A673 (cell line): Measurements from ENCODE around the gene ATG9B.

Experiments
- CTCF ChIP-seq: fragments of 300-800, 200-600 bp; sonication (generic); conservative IDR thresholded peaks from 2 replicates; pipeline ENCODE4 v1.5.1; 2017; ENCODE audit warnings: low read depth, mild to moderate bottlenecking, antibody characterized with exemption, low read length, moderate library complexity, mixed read lengths
- EZH2 ChIP-seq: fragments of 200-600 bp; sonication (generic); IDR thresholded peaks from 2 replicates; pipeline ENCODE4 v1.6.1; 2017; ENCODE audit warnings: borderline replicate concordance, low read depth, mild to moderate bottlenecking, mixed read lengths, antibody characterized with exemption, low read length; ENCODE audit not compliant: poor library complexity, severe bottlenecking

DNA sequence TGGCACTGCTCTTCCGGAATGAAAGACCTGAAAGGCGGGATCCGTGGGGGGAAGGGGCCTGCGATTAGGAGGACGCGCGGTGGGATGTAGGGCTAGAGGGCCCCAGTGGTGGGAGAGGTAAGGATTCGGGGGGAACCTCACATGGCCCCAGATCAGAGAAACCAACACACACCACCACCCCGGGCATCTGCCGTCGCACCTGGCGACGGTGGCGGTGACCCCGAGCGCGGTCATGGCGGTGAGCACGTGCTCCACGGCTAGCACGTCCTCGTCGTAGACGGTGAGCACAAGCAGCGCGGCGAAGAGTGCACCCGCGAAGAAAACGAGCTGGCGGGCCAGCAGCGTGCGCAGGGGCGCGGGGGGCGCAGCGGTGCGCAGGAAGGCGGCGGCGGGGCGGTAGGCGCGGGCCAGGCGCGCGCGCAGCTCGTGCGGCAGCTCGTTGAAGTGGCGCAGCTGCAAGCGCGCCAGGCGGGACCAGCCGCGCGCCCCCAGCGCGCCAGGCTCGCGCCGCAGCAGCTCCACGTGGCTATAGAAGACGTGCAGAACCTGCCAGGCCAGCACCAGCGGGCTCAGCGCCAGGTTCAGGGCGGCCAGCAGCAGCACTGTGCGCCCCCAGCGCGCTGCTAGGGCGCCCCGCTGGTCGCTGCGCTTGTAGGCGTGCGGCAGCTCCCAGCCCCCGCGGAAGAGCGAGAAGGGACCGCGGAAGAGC, 5.7 kb downstream of the ATG9B start:
- no peak; the same call in 1 of the 2 replicates for TF ChIP-seq CTCF
- no peak for TF ChIP-seq EZH2
